ENCODE measurements around the gene ZNF580. TPM values are rescaled to one million over a fixed set of nuclear protein-coding genes. Genes with fewer than 3 reads are reported as not detected.

The ZNF580 gene
- total RNA-seq, 1 donor from 2014 or later = 79.8 TPM

DNA sequence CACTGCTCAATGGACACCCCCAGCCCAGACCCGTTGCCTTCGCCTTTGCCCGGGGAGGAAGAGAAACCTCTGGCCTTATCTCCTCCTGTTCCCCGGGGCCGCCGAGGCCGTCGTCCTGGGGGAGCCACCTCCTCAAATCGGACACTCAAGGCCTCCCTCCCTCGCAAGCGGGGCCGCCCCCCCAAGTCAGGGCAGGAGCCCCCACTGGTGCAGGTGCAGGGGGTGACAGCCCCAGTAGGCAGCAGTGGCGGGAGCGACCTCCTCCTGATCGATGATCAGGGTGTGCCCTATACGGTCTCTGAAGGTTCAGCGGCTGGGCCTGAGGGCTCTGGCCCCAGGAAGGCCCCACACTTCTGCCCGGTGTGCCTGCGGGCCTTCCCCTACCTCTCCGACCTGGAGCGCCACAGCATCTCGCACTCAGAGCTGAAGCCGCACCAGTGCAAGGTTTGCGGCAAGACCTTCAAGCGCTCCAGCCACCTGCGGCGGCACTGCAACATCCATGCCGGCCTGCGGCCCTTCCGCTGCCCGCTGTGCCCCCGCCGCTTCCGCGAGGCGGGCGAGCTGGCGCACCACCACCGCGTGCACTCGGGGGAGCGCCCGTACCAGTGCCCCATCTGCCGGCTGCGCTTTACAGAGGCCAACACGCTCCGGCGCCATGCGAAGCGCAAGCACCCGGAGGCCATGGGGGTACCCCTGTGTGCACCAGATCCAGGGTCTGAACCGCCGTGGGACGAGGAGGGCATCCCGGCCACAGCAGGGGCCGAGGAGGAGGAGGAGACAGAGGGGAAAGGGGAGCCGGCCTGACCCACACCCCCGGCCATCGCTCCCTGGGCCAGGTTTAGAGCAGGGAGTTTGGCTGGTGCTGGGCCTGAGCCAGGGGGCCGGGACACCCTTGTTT is 38.4 kb upstream of the ZNF580 start:
- peaks cover 4% of the 10 kb centered on the region for H3K36me3 Mint-ChIP-seq (ENCODE audit: unreplicated experiment)
- no peaks in the 10 kb centered on the region for H3K27me3 Mint-ChIP-seq (ENCODE audit: unreplicated experiment)
- no peaks in the 10 kb centered on the region for H3K9me3 Mint-ChIP-seq (ENCODE audit: unreplicated experiment)
- peaks cover 37% of the 10 kb centered on the region for H3K4me1 Mint-ChIP-seq (ENCODE audit: unreplicated experiment)
- H3K27ac Mint-ChIP-seq (ENCODE audit: unreplicated experiment) = no peak overlapping the region
- TF ChIP-seq, protein P1, sequence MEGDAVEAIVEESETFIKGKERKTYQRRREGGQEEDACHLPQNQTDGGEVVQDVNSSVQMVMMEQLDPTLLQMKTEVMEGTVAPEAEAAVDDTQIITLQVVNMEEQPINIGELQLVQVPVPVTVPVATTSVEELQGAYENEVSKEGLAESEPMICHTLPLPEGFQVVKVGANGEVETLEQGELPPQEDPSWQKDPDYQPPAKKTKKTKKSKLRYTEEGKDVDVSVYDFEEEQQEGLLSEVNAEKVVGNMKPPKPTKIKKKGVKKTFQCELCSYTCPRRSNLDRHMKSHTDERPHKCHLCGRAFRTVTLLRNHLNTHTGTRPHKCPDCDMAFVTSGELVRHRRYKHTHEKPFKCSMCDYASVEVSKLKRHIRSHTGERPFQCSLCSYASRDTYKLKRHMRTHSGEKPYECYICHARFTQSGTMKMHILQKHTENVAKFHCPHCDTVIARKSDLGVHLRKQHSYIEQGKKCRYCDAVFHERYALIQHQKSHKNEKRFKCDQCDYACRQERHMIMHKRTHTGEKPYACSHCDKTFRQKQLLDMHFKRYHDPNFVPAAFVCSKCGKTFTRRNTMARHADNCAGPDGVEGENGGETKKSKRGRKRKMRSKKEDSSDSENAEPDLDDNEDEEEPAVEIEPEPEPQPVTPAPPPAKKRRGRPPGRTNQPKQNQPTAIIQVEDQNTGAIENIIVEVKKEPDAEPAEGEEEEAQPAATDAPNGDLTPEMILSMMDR (IDR thresholded peaks at IDR 0.05) = no peak
- DNase-seq (ENCODE audit: extremely low spot score, unreplicated experiment) = no peak
- H3K4me3 Mint-ChIP-seq (ENCODE audit: unreplicated experiment) = no peak overlapping the region

DNA sequence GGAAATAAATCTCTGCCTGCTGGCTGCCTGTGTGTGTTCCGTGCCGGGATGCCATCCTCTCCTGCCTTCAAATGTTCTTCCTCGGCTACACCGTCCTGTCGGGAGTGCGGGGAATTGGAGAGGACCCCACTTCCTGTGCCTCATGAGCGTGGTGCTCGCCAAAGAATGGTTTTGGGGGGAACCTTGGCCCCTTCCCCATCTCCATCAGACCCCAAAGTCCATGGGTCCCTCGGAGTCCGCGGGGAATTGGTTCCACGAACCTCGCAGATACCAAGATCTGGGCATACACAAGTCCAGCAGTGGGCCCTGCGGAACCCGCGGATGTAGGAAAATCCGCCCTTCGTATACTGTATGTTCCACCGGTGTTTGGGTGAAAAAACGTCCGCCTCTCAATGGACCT is 37.7 kb upstream of the ZNF580 start:
- peaks cover 45% of the 10 kb centered on the region for H3K4me1 Mint-ChIP-seq (ENCODE audit: unreplicated experiment)
- H3K9me3 Mint-ChIP-seq (ENCODE audit: unreplicated experiment) = no peaks in the 10 kb centered on the region
- no peak for DNase-seq (ENCODE audit: extremely low spot score, unreplicated experiment)
- peak overlapping the region; percentile 69 for H3K27ac Mint-ChIP-seq (ENCODE audit: unreplicated experiment)
- peaks cover 4% of the 10 kb centered on the region for H3K36me3 Mint-ChIP-seq (ENCODE audit: unreplicated experiment)
- peak overlapping the region; percentile 6 for H3K4me3 Mint-ChIP-seq (ENCODE audit: unreplicated experiment)
- TF ChIP-seq, protein P1 (IDR thresholded peaks at IDR 0.05) = no peak
- H3K27me3 Mint-ChIP-seq (ENCODE audit: unreplicated experiment) = no peaks in the 10 kb centered on the region

DNA sequence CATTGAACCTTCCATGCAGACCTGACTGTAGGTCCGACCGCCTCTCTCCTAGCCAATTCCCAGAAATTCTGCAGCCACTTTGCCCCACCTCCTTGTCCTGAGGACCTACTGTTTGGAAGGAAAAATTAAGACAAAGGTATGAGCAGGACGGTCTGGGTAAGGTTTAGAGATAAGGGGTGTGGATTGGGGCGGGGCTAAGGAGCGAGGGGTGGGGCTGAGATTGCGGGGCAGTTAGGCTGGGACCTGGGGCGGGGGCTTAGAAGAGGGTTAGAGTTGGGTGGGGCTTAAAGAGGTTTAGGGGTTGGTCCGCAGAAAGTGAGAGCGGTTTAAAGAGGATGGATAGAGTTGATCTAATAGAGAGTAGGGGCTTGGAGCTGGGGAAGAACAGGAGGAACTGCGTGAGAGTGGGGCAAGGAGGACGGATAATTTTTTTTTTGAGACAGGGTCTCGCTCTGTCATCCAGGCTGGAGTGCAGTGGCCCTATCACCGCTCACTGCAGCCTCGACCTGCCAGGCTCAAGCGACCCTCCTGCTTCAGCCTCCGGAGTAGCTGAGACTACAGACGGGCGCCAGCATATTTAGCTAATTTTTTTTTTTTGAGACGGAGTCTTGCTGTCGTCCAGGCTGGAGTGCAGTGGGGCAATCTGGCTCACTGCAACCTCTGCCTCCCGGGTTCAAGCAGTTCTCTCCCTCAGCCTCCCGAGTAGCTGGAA is 37.1 kb upstream of the ZNF580 start:
- no peaks in the 10 kb centered on the region for H3K27me3 Mint-ChIP-seq (ENCODE audit: unreplicated experiment)
- no peaks in the 10 kb centered on the region for H3K9me3 Mint-ChIP-seq (ENCODE audit: unreplicated experiment)
- peaks cover 2% of the 10 kb centered on the region for H3K36me3 Mint-ChIP-seq (ENCODE audit: unreplicated experiment)
- H3K27ac Mint-ChIP-seq (ENCODE audit: unreplicated experiment) = peak overlapping the region; percentile 96
- no peak for DNase-seq (ENCODE audit: extremely low spot score, unreplicated experiment)
- H3K4me3 Mint-ChIP-seq (ENCODE audit: unreplicated experiment) = peak overlapping the region; percentile 80
- TF ChIP-seq, protein P1 (IDR thresholded peaks at IDR 0.05) = no peak
- peaks cover 42% of the 10 kb centered on the region for H3K4me1 Mint-ChIP-seq (ENCODE audit: unreplicated experiment)

DNA sequence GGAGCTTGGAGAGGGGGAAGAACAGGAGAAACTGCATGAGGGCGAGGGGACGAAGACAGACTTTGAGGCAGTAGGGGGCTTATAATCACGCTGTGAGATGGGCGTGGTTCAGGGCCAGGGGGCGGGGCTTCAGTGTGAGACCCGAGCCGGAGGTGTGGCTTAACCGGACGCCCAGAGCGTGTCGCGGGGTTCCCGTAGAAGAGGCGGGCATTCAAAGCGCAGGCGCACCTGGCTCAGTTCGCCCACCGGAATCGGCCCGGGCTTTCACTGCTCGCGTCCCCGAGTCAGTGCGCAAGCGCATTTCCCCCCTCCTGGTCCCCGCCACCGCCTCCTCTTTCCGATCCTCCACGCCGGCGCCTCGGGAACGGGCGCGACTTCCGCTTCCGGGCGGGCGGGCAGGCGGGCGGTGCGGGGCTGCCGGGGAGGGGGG is 35.6 kb upstream of the ZNF580 start:
- Mint-ChIP-seq H3K27me3 (ENCODE audit: unreplicated experiment) (no peaks in the 10 kb centered on the region), H3K9me3 (ENCODE audit: unreplicated experiment) (no peaks in the 10 kb centered on the region), H3K4me3 (ENCODE audit: unreplicated experiment) (peak overlapping the region; percentile 80), H3K4me1 (ENCODE audit: unreplicated experiment) (peaks cover 40% of the 10 kb centered on the region), H3K27ac (ENCODE audit: unreplicated experiment) (peak overlapping the region; percentile 96), H3K36me3 (ENCODE audit: unreplicated experiment) (peaks cover 9% of the 10 kb centered on the region)
- DNase-seq (ENCODE audit: extremely low spot score, unreplicated experiment) = peak; percentile 100
- TF ChIP-seq, protein P1 (IDR thresholded peaks at IDR 0.05) = no peak
